GM18508 (cell line): ENCODE results near the gene LIPJ.

Experiments used
- ATAC-seq: cut with Tn5 transposase; IDR thresholded peaks from one replicate; pipeline ENCODE4 v1.9.1; 2021; ENCODE audit warnings: moderate number of reproducible peaks; ENCODE audit not compliant: insufficient read depth, unreplicated experiment

Gene LIPJ

DNA sequence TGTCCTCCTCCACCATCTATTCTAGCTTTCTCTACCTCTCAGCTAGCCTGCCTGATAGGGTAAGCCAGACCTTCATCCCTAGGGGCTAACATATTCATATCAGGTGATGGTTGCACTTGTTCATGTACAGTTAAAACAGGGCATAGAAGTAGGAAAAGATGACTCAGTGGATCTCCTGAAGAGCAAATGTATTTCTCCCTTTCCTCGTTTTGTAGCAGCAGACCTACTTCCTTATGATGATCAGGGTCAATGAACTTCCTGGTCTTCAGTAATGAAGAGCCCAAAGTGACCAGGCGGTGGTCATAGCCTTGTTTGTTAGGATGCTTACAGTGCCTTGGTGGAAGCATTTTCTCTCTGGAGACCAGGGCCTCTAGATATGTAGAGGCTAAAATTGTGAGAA, 6.3 kb downstream of the LIPJ start:
- no peak for ATAC-seq

GRCh38 chr10:88594482-88594881, 7.9 kb downstream of the LIPJ start:
- no peak for ATAC-seq

DNA sequence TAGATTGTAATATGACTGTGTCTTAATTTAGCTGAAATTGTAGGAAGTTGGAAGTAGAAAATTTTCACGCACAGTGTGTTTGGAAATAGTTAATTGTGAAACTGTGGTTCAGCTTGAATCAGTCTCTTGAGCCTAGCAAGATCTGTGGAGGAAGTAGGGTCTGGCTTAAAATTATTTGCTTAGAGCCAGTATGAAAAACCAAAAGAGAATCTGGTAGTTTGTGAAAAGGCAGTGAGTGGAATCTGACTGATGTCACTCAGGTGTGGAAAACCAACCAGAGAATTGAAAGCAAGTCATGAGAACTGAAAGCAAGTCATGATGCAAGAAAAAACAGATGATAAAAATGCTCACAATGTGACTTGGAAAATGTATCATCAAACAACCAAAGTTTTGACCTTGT, 11.5 kb downstream of the LIPJ start:
- no peak for ATAC-seq

DNA sequence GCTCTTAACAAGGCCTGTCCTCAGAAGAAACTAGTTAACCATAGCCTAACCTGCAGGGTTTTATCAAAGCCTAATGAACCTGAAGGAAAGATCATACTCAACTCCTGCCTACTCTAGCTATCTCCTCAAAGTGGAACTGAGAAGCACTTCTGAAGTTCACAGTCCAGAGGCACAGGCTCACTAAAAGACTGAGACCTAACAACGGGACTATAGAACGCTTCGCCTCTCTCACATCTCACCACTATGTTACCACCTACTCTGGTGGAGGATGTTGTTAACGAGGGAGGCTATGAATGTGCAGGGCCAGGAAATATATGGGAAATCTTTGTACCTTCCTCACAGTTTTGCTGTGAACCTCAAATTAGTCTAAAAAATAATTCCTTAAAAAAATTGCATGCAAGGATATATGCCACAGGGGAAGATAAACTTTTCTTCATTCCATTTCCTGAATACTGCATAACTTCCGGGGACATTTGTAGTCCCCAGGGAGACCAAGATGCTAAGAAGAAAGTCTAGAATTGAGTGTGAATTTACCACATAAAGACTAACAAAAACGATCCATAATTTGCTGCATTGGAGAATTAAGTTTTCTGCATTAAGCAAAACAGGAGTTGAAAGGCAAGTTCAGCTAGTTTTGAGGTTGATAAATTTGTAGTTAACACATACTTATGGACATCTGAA, 21.6 kb downstream of the LIPJ start:
- ATAC-seq = no peak

- no peak for ATAC-seq
Measured at GRCh38 chr10:88608780-88609179, 22.2 kb downstream of the LIPJ start.

- ATAC-seq = no peak
Measured at GRCh38 chr10:88616250-88616977, 29.9 kb downstream of the LIPJ start.

- ATAC-seq = no peak
Measured at GRCh38 chr10:88617772-88618300, 31.3 kb downstream of the LIPJ start.

DNA sequence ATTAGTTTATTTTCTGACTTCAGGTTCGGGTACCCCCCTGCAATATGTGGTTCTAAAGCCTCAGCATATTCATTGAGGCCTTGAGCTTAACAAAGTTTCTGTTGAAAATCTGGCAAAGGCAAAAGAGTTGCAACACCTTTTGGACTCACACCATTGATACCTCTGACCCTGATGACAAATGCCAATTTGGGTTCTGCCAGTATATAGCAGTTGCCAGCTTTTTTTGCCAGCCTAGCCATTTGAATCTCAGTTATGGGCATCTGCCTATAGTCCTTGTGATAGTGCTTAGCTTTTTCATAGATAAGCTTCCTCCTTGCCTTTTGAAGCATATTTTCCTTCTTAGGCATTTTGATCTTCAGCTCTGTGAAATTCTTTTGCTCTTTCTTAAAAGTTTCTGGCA, 31.9 kb downstream of the LIPJ start:
- no peak for ATAC-seq

DNA sequence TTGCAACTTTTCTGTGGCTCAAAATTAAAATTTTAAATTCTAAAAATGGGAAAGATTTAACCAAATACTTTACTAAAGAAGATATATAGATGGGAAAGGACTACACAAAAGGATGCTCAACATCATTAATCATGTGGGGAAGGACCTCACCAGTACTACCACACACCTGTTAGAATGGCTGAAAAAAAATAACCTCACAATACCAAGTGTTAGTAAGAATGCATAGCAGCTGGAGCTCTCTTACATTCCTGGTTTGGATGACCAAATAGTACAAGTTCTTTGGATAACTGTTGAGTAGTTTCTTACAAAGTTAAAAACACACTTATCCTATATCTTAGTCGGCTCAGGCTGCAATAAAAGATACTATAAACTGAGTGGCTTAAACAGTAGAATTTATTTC, 33.9 kb downstream of the LIPJ start:
- ATAC-seq = no peak

DNA sequence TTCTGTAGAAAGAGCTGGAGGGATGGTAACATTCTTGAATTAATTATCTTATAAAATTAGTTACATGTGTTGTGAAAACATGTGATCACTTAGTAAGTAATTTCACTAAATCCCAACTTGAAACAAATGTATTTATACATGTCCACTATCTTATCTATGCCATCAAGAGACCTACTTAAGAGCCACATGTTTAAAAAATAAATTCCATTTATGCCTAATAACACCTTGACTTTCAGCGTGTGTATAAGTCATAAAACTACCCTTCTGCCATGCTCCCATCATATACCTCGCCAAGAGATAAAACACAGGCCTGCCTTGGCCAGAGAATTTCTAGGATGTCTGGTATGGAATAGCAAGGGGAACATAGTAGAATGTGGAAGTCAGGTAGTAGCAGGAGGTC, 37.3 kb downstream of the LIPJ start:
- ATAC-seq = no peak

- no peak for ATAC-seq
Measured at GRCh38 chr10:88624840-88625239, 38.3 kb downstream of the LIPJ start.

DNA sequence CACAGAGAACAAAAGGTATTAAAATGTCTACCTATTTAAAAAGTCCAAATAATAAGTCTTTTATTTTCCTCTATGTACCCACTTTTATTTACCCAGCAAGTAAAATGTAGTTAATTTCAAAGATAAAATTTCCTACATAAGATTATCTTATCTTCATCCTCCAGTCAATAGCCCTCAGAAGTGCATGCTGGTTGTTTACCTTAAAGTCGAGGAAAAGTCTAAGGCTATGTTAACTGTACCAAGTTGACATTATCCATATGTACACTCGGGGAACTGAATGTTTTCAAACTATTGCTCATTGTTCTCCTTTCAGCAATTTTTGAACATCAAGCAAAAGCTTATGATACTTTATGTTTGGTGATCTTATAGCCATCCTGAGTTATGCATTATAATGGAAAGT, 53.6 kb downstream of the LIPJ start:
- no peak for ATAC-seq

GRCh38 chr10:88642209-88642608, 55.6 kb downstream of the LIPJ start:
- no peak for ATAC-seq

GRCh38 chr10:88642963-88643362, 56.4 kb downstream of the LIPJ start:
- no peak for ATAC-seq

GRCh38 chr10:88647061-88647615, 60.6 kb downstream of the LIPJ start:
- no peak for ATAC-seq

DNA sequence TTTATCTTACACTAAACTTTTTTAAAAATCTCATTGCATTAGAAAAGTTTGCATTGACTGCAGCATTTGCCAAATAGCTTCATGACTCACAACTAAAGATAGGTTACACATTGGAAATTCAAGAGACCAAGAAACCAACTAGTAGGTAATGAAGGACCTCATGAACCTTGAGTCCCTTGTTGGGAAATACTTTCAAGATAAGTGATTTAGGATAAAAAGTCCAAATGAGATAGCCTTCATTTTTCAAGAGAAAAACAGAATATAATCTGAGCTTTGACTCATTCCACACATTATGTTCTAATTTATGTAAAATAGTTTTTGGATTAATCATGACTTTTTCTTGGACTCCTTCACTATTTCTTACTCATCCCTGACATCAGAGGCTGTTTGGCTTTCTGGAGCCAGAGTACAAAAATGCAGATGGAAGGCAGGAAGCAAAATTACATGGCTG, 64.6 kb downstream of the LIPJ start:
- ATAC-seq = no peak

- ATAC-seq = no peak
Measured at GRCh38 chr10:88652616-88653015, 66.1 kb downstream of the LIPJ start.
